AG04450 (cell line): Measurements from ENCODE around the gene CBX5. TPM values are rescaled to one million over a fixed set of nuclear protein-coding genes. Genes with fewer than 3 reads are reported as not detected.
"Not testable (repeated sequence)": the region's sequence is repeated elsewhere in the genome, so short reads cannot be mapped to it uniquely, and the experiment has no call there.

Experiments
- CTCF ChIA-PET: fragments of 300-600, 350-600 bp; formaldehyde crosslinking; extraction: SDS; loops from one replicate; lab custom pipeline; 2022; ENCODE audit warnings: antibody characterized with exemption, inconsistent platforms; lab: Charles Lee
- POLR2A ChIA-PET: fragments of 350-600 bp; formaldehyde crosslinking; extraction: SDS; loops from one replicate; lab custom pipeline; 2021; ENCODE audit warnings: antibody characterized with exemption, inconsistent platforms; lab: Yijun Ruan, JAX
- DNase-seq: peaks from one replicate; pipeline ENCODE4 v3.0.0-alpha.2; 2011; ENCODE audit warnings: low read depth, low spot score
- H3K27ac ChIP-seq: one replicate; pipeline ENCODE4 v1.5.1; 2012; ENCODE audit warnings: low read depth, low read length, control low read depth
- H3K27me3 ChIP-seq: one replicate; pipeline ENCODE4 v1.6.0; 2012; ENCODE audit warnings: low read length; ENCODE audit not compliant: control insufficient read depth, insufficient read depth
- H3K4me3 ChIP-seq: 2 replicates; pipeline ENCODE4 v1.5.1; 2011; ENCODE audit warnings: mild to moderate bottlenecking, low read depth, low read length, control low read depth
- H3K9me3 ChIP-seq: 2 replicates; pipeline ENCODE4 v1.5.1; 2012; ENCODE audit warnings: low read length; ENCODE audit not compliant: control insufficient read depth, insufficient read depth
- polyA minus RNA-seq: library from RNA; depleted of rRNA, polyadenylated mRNA; stranded (reverse); fragments of >200 nt; gene quantifications from 2 replicates; pipeline ENCODE4 v1.2.3, GENCODE V29; 2011; rRNA and poly(A)+ RNA removed
- polyA plus RNA-seq: library from polyadenylated mRNA; depleted of rRNA; stranded (reverse); fragments of >200 nt; gene quantifications from 2 replicates; pipeline ENCODE4 v1.2.3, GENCODE V29; 2011; rRNA removed
- TF ChIP-seq, protein P1 (sequence below): IDR thresholded peaks from 2 replicates; pipeline ENCODE4 v1.5.1; 2011; ENCODE audit warnings: low read depth, low read length, control low read depth, inconsistent platforms

CBX5 gene
- polyA plus RNA-seq (49.0 and 62.3 TPM in 2 replicates), polyA minus RNA-seq (57.1 and 101 TPM in 2 replicates)

DNA sequence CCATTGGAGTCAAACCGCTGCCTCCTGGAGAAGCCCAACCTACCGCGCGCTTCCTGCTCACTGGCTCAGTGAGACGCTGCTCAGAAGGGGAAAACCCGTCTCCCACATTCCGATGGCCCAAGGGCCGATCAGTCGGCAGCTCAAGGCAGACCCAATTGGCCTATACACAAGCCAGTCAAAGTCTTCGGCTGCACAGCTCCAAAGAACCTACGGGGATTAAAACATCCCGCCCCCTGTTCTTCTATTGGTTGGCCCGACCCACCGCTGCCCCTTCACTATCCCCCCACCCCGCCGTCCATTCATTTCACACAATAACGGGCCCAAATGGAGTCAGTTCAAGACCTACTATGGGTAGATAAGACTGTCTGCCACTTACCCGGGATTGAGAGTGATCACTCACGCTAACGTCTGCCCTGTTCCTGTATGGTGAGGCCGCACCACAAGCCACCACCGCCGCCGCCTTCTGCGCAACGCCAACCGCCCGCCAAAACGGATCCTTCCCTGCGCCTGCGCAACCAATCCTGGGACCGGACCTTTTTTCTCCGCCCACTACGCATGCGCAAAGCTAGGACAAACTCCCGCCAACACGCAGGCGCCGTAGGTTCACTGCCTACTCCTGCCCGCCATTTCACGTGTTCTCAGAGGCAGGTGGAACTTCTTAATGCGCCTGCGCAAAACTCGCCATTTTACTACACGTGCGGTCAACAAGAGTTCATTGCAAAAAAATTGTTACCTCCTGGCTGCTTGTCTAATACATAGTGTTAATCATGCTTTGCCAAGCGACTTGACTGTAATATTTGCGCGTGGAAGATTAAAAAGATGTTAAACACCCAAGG lies at the start of gene CBX5:
TSS of gene CBX5 (minus strand) at position 491 of the 836 bp plus-strand sequence. CDS start 22,472 bp downstream, outside the sequence.
- no peaks in the 10 kb centered on the region for H3K9me3 ChIP-seq
- TF ChIP-seq, protein P1, sequence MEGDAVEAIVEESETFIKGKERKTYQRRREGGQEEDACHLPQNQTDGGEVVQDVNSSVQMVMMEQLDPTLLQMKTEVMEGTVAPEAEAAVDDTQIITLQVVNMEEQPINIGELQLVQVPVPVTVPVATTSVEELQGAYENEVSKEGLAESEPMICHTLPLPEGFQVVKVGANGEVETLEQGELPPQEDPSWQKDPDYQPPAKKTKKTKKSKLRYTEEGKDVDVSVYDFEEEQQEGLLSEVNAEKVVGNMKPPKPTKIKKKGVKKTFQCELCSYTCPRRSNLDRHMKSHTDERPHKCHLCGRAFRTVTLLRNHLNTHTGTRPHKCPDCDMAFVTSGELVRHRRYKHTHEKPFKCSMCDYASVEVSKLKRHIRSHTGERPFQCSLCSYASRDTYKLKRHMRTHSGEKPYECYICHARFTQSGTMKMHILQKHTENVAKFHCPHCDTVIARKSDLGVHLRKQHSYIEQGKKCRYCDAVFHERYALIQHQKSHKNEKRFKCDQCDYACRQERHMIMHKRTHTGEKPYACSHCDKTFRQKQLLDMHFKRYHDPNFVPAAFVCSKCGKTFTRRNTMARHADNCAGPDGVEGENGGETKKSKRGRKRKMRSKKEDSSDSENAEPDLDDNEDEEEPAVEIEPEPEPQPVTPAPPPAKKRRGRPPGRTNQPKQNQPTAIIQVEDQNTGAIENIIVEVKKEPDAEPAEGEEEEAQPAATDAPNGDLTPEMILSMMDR: no peak
- H3K4me3 ChIP-seq: peak within 1 kb of the TSS; percentile 93
- H3K27me3 ChIP-seq: no peaks in the 10 kb centered on the region
- CTCF ChIA-PET: interaction anchor here (0.6 to 3.2 kb wide), 11 partner anchors 14 to 100 kb away, joined by 3 to 22 read pairs (median 5); partner anchors contain the start of gene COPZ1
- POLR2A ChIA-PET: interaction anchor here (0.6 to 2.6 kb wide), 29 partner anchors 9 to 138 kb away, joined by 3 to 36 read pairs (median 5); partner anchors contain the start of genes COPZ1 and NFE2
- peak within 1 kb of the TSS; percentile 87 for H3K27ac ChIP-seq
- peak; percentile 100 for DNase-seq

DNA sequence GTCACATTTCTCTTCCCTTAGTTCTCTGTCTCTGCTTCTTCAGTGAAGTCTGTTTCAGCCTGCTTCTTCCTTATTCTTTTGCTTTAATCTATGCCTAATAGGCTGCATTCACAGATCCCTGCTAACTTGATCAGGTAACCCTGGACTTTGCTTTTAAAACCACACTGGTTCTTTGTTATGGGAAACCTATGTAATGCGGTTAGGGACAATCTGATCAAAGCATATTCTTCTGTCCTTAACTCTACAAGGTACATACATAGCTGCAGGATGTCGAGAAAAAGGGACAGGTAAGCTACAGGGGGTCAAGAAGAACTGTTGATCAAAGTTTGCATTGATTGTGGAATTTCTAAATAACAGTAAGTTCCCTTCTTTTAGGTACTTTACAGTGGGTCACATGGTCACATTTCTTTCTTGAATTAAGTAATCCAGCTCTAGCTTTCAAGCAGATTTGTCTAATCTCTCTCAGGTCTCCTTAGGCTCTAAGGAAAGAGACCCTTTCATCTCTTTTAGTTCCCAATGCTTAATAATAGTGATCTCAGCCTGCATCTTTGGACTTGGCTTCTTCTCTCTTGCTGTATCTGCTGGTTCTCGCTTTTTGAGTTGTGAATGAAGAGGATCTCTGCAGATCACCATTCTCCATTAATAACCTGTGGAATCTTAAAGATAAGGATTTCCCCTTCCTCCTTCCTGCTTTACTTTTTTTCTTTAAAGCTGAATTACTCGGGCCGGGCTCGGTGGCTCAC lies 48.8 kb upstream of the CBX5 start:
- H3K9me3 ChIP-seq: no peaks in the 10 kb centered on the region; the same call in 1 of the 2 replicates
- TF ChIP-seq, protein P1: no peak
- H3K27me3 ChIP-seq: no peaks in the 10 kb centered on the region
- no peak for DNase-seq
- H3K4me3 ChIP-seq: no peak overlapping the region
- no peak overlapping the region for H3K27ac ChIP-seq
- POLR2A ChIA-PET: interaction anchor here (1.0 to 1.6 kb wide), 2 partner anchors 8 to 49 kb away, joined by 3 to 5 read pairs; partner anchors contain the start of genes CBX5 and HNRNPA1
- CTCF ChIA-PET: interaction anchor here (0.7 to 1.4 kb wide), 3 partner anchors 40 to 77 kb away, joined by 3 to 6 read pairs (median 4); no protein-coding TSS in a partner anchor

DNA sequence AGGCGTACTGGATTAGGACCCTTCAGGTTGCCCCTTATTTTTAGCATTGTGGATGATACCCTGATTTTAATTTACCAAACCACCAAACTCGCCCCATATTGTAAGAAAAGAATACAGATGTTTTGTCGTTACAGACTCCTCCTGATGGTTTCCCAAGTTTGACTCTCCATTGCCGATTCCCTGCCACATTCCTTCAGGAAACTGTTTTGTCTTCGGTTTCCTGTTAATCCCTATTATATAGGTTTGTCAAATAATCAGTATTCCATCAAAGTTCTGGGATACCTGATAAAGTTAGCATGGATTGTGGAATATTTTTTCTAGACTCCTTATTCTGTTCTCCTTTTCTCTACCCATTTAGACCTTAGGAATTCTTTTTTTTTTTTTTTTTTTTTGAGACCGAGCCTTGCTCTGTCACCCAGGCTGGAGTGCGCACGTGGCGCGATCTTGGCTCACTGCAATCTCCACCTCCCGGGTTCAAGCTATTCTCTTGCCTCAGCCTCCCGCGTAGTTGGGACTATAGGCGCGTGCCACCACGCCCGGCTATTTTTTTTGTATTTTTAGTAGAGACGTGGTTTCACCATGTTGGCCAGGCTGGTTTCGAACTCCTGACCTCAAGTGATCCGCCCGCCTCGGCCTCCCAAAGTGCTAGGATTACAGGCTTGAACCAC lies 45.7 kb upstream of the CBX5 start:
- POLR2A ChIA-PET: interaction anchor here (0.6 to 1.3 kb wide), 10 partner anchors 9 to 66 kb away, joined by 3 to 17 read pairs (median 4); partner anchors contain the start of genes CBX5 and HNRNPA1
- H3K27me3 ChIP-seq, H3K9me3 ChIP-seq, DNase-seq: not testable (repeated sequence)
- peak overlapping the region; percentile 75 for H3K4me3 ChIP-seq
- H3K27ac ChIP-seq: peak overlapping the region; percentile 88
- CTCF ChIA-PET: interaction anchor here (0.6 to 5.8 kb wide), 67 partner anchors 10 to 1786 kb away, joined by 3 to 122 read pairs (median 5); partner anchors contain the start of genes CBX5, HNRNPA1 and NFE2

GRCh38 chr12:54324617-54325441 lies 44.9 kb upstream of the CBX5 start, which contains the start of gene COPZ1:
TSS of gene COPZ1 (plus strand) at chr12:54325131. CDS start at chr12:54325164, 33 bp downstream.
- TF ChIP-seq, protein P1: peak; percentile 83
- peak within 1 kb of the TSS; percentile 88 for H3K27ac ChIP-seq
- H3K27me3 ChIP-seq: no peaks in the 10 kb centered on the region
- no peaks in the 10 kb centered on the region; the same call in 1 of the 2 replicates for H3K9me3 ChIP-seq
- ChIA-PET POLR2A (interaction anchor here (0.6 to 1.3 kb wide), 10 partner anchors 10 to 103 kb away, joined by 3 to 17 read pairs (median 4); partner anchors contain the start of genes CBX5 and HNRNPA1), CTCF (interaction anchor here (0.6 to 5.8 kb wide), 72 partner anchors 10 to 1787 kb away, joined by 3 to 122 read pairs (median 5); partner anchors contain the start of genes CBX5, HNRNPA1 and NFE2)
- peak; percentile 99 for DNase-seq
- H3K4me3 ChIP-seq: peak within 1 kb of the TSS; percentile 75
